Measurements from ENCODE around the gene KCNG2.

DNA sequence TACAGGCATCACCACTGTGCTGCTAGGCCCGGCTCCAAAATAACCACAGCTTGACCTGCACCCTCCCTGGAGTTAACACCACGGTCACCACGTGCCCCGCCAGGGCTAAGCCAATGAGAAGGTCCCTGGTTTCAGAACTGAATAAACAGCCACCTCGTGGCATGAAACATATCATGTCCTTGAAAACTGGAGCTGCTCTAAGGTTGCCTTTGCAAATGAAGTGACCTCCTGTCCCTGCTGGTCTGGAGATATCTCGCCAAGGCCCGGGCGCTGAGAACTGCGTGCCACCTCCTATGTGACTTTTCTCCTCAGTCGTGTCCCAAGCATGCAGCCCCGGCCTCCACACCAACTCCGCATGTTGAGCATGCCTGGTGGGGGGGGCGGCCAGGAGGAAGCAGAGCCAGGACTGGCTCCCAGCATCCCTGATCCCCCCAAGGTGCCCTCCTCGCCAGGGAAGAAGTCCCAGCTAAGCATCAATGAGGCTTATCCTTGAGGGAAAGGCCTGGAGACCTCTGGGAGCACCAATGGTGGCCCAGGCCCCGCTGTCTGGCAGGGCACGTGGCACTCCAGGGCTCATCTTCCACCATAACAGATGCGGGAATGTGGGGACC lies 16.3 kb upstream of the KCNG2 start:
- TF ChIP-seq CTCF (conservative IDR thresholded peaks at IDR 0.05; ENCODE audit: low read depth, low read length) (no peak), CEBPB (IDR thresholded peaks at IDR 0.05; ENCODE audit: low read depth, low read length) (no peak), RAD21 (IDR thresholded peaks at IDR 0.05; ENCODE audit: low read length) (no peak), POLR2A (IDR thresholded peaks at IDR 0.05; ENCODE audit: low read depth, low read length) (no peak), BHLHE40 (IDR thresholded peaks at IDR 0.05; ENCODE audit: low read depth, low read length) (no peak), SMC3 (IDR thresholded peaks at IDR 0.05; ENCODE audit: low read depth, low read length) (no peak), RFX5 (IDR thresholded peaks at IDR 0.05; ENCODE audit: low read depth, low read length) (no peak)

Measured in IMR-90 (cell line).